ENCODE measurements around the gene SAFB. TPM values are rescaled to one million over a fixed set of nuclear protein-coding genes. Genes with fewer than 3 reads are reported as not detected.

The SAFB gene
- total RNA-seq, 2 experiments from 2014 or later: 68.9 to 177 TPM

- TF ChIP-seq EZH2phosphoT487 (IDR thresholded peaks at IDR 0.05; ENCODE audit: borderline replicate concordance, low read depth, low read length) (no peak), CTCF (conservative IDR thresholded peaks at IDR 0.05; ENCODE audit: low read length) (no peak)
- Histone ChIP-seq H3K4me1 (ENCODE audit: insufficient read depth, low read length, poor library complexity, severe bottlenecking) (no peaks in the 10 kb centered on the region), H3K36me3 (ENCODE audit: insufficient read depth, low read length) (peaks cover 64% of the 10 kb centered on the region), H3K9me3 (ENCODE audit: low read length) (no peaks in the 10 kb centered on the region), H3K9me2 (ENCODE audit: insufficient read depth, low read length) (no peaks in the 10 kb centered on the region), H2AFZ (ENCODE audit: low read length) (no peak overlapping the region), H3K4me2 (ENCODE audit: low read length) (no peak overlapping the region), H4K20me1 (ENCODE audit: insufficient read depth, low read length) (no peaks in the 10 kb centered on the region), H3K79me2 (ENCODE audit: insufficient read depth, low read depth, low read length) (no peaks in the 10 kb centered on the region), H3K27ac (ENCODE audit: low read depth, low read length, poor library complexity, severe bottlenecking) (no peak overlapping the region), H3K4me3 (ENCODE audit: low read depth, low read length, poor library complexity, severe bottlenecking) (no peak overlapping the region)
- no TSS peak for BruUV-seq (replicated peaks)
- intact Hi-C loops (cut with micrococcal nuclease; ENCODE audit: unreplicated experiment): no loop called here
- ChIA-PET POLR2A (interaction anchor here (0.7 to 1.1 kb wide), 2 partner anchors 11 to 30 kb away, joined by 3 to 4 read pairs; no protein-coding TSS in a partner anchor), CTCF (ENCODE audit: unreplicated experiment) (no interaction called here)
- no peak for DNase-seq (ENCODE audit: low spot score)
Observed at GRCh38 chr19:5672708-5673459, 50.0 kb downstream of the SAFB start.

DNA sequence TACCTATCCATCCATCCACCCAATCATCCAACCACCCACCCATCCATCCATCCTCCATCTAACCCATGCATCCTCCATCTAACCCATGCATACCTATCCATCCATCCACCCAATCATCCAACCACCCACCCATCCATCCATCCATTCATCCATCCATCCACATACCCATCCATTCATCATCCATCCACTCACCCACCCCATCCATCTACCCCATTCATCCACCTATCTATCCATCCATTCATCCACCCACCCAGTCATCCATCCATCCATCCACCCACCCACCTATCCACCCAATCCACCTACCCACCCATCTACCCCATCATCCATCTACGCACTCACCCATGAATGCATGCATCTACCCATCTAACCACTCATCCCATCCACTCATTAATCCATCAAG lies 50.9 kb downstream of the SAFB start:
- ChIA-PET POLR2A (no interaction called here), CTCF (ENCODE audit: unreplicated experiment) (no interaction called here)
- H3K9me3 ChIP-seq (ENCODE audit: low read length): no peaks in the 10 kb centered on the region
- intact Hi-C loops (cut with micrococcal nuclease; ENCODE audit: unreplicated experiment): no loop called here
- no TSS peak for BruUV-seq (replicated peaks)
- H3K79me2 ChIP-seq (ENCODE audit: insufficient read depth, low read depth, low read length): no peaks in the 10 kb centered on the region
- no peaks in the 10 kb centered on the region for H4K20me1 ChIP-seq (ENCODE audit: insufficient read depth, low read length)
- H3K27ac ChIP-seq (ENCODE audit: low read depth, low read length, poor library complexity, severe bottlenecking): no peak overlapping the region
- H3K4me1 ChIP-seq (ENCODE audit: insufficient read depth, low read length, poor library complexity, severe bottlenecking): no peaks in the 10 kb centered on the region
- no peaks in the 10 kb centered on the region for H3K9me2 ChIP-seq (ENCODE audit: insufficient read depth, low read length)
- no peak overlapping the region for H3K4me2 ChIP-seq (ENCODE audit: low read length)
- no peak overlapping the region for H3K4me3 ChIP-seq (ENCODE audit: low read depth, low read length, poor library complexity, severe bottlenecking)
- DNase-seq (ENCODE audit: low spot score): no peak
- peaks cover 56% of the 10 kb centered on the region for H3K36me3 ChIP-seq (ENCODE audit: insufficient read depth, low read length)
- TF ChIP-seq EZH2phosphoT487 (IDR thresholded peaks at IDR 0.05; ENCODE audit: borderline replicate concordance, low read depth, low read length): no peak
- TF ChIP-seq CTCF (conservative IDR thresholded peaks at IDR 0.05; ENCODE audit: low read length): no peak
- H2AFZ ChIP-seq (ENCODE audit: low read length): no peak overlapping the region

DNA sequence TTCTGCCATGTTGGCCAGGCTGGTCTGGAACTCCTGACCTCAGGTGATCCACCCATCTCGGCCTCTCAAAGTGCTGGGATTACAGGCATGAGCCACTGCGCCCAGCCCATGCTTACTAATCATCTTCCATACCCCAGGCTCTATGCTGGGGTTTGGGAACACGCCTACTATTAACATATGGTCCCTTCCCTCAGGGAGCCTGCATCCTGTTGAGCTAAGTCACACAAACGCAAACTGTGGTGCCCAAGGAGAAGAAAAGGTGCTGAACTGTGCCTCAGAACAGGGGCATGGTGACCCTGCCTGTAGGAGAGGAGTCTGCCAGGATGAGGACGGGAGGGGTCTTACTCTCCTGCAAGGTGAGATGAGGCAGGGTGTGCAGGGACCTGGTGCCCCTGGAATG lies 51.8 kb downstream of the SAFB start:
- DNase-seq (ENCODE audit: low spot score): no peak
- no TSS peak for BruUV-seq (replicated peaks)
- Histone ChIP-seq H3K4me2 (ENCODE audit: low read length) (no peak overlapping the region), H3K36me3 (ENCODE audit: insufficient read depth, low read length) (peaks cover 46% of the 10 kb centered on the region), H3K79me2 (ENCODE audit: insufficient read depth, low read depth, low read length) (no peaks in the 10 kb centered on the region; the same call in 1 of the 2 replicates), H3K4me3 (ENCODE audit: low read depth, low read length, poor library complexity, severe bottlenecking) (no peak overlapping the region), H3K27ac (ENCODE audit: low read depth, low read length, poor library complexity, severe bottlenecking) (no peak overlapping the region), H4K20me1 (ENCODE audit: insufficient read depth, low read length) (no peaks in the 10 kb centered on the region), H3K9me3 (ENCODE audit: low read length) (no peaks in the 10 kb centered on the region), H3K4me1 (ENCODE audit: insufficient read depth, low read length, poor library complexity, severe bottlenecking) (peaks cover 8% of the 10 kb centered on the region), H3K9me2 (ENCODE audit: insufficient read depth, low read length) (no peaks in the 10 kb centered on the region), H2AFZ (ENCODE audit: low read length) (no peak overlapping the region)
- ChIA-PET POLR2A (interaction anchor here (0.6 kb wide), 1 partner anchor 447 kb away, joined by 3 read pairs; no protein-coding TSS in a partner anchor), CTCF (ENCODE audit: unreplicated experiment) (no interaction called here)
- no peak for TF ChIP-seq CTCF (conservative IDR thresholded peaks at IDR 0.05; ENCODE audit: low read length)
- TF ChIP-seq EZH2phosphoT487 (IDR thresholded peaks at IDR 0.05; ENCODE audit: borderline replicate concordance, low read depth, low read length): no peak
- intact Hi-C loops (cut with micrococcal nuclease; ENCODE audit: unreplicated experiment): no loop called here

Measured in OCI-LY7 (cell line).